GM12878 (cell line): ENCODE data around the gene CD79A. TPM values are rescaled to one million over a fixed set of nuclear protein-coding genes. Genes with fewer than 3 reads are reported as not detected.

Experiments used
- BCL11A ChIP-seq: IDR thresholded peaks from 2 replicates; pipeline ENCODE4 v1.6.1; 2011; ENCODE audit warnings: low read depth, low read length
- CEBPZ ChIP-seq: fragments of 150-350 bp; IDR thresholded peaks from 2 replicates; pipeline ENCODE4 v1.6.1; 2016; ENCODE audit warnings: low read depth, low read length
- CHD1 ChIP-seq: IDR thresholded peaks from 2 replicates; pipeline ENCODE4 v1.6.1; 2012; ENCODE audit warnings: low read depth, low read length, improper control_type of control experiment
- CHD4 ChIP-seq: fragments of 200-600 bp; sonication (generic); IDR thresholded peaks from 2 replicates; pipeline ENCODE4 v1.6.1; 2016; ENCODE audit warnings: mild to moderate bottlenecking
- EGR1 ChIP-seq, 2 experiments: IDR thresholded peaks; 1 replicate in 1 of 2; 2 replicates in 1 of 2; pipeline ENCODE4 v1.6.1; 2011 to 2012; ENCODE audit warnings: low read depth in 2 of 2, low read length in 2 of 2, borderline replicate concordance in 1 of 2, mild to moderate bottlenecking in 1 of 2, moderate library complexity in 1 of 2
- FOXK2 ChIP-seq: fragments of 450-650 bp; IDR thresholded peaks from 2 replicates; pipeline ENCODE4 v1.6.1; 2017; ENCODE audit warnings: mild to moderate bottlenecking, moderate library complexity
- GATAD2B ChIP-seq: fragments of 450-650 bp; conservative IDR thresholded peaks from 2 replicates; pipeline ENCODE4 v1.6.1; 2017; ENCODE audit warnings: low read depth, mild to moderate bottlenecking, moderate library complexity
- HDAC6 ChIP-seq: fragments of 200-600 bp; sonication (generic); IDR thresholded peaks from one replicate; pipeline ENCODE4 v1.8.0; 2017; ENCODE audit warnings: antibody characterized with exemption; ENCODE audit not compliant: unreplicated experiment
- MEF2B ChIP-seq: fragments of 450-650 bp; IDR thresholded peaks from 2 replicates; pipeline ENCODE4 v1.6.1; 2018; ENCODE audit warnings: mild to moderate bottlenecking, moderate library complexity; ENCODE audit not compliant: partially characterized antibody, poor library complexity, severe bottlenecking
- MLLT1 ChIP-seq: fragments of 450-650 bp; IDR thresholded peaks from 2 replicates; pipeline ENCODE4 v1.6.1; 2016; ENCODE audit warnings: mild to moderate bottlenecking
- MYB ChIP-seq: fragments of 150-350 bp; IDR thresholded peaks from 2 replicates; pipeline ENCODE4 v1.6.1; 2014; ENCODE audit warnings: mild to moderate bottlenecking, low read depth, low read length, borderline replicate concordance
- NFYB ChIP-seq: IDR thresholded peaks from 2 replicates; pipeline ENCODE4 v1.6.1; 2011; ENCODE audit warnings: low read depth, mild to moderate bottlenecking, low read length, improper control_type of control experiment, moderate library complexity; ENCODE audit not compliant: insufficient read depth
- PAX5 ChIP-seq: IDR thresholded peaks from 2 replicates; pipeline ENCODE4 v1.6.1; 2011; ENCODE audit warnings: low read depth, low read length, borderline replicate concordance
- RAD21 ChIP-seq: IDR thresholded peaks from 2 replicates; pipeline ENCODE4 v1.6.1; 2011; ENCODE audit warnings: mild to moderate bottlenecking, low read depth, low read length, moderate library complexity; ENCODE audit not compliant: insufficient read depth
- RUNX3 ChIP-seq: IDR thresholded peaks from 2 replicates; pipeline ENCODE4 v1.6.1; 2012; ENCODE audit warnings: low read length, inconsistent platforms
- SMARCA5 ChIP-seq: fragments of 450-650 bp; IDR thresholded peaks from 2 replicates; pipeline ENCODE4 v1.6.1; 2017; ENCODE audit warnings: mild to moderate bottlenecking
- SP1 ChIP-seq: IDR thresholded peaks from one replicate; pipeline ENCODE4 v1.6.1; 2011; ENCODE audit warnings: low read depth, low read length
- SPI1 ChIP-seq: IDR thresholded peaks from 2 replicates; pipeline ENCODE4 v1.6.1; 2011; ENCODE audit warnings: low read depth, mild to moderate bottlenecking, low read length, moderate library complexity, borderline replicate concordance; ENCODE audit not compliant: insufficient read depth
- SUZ12 ChIP-seq: fragments of 200-600 bp; sonication (generic); IDR thresholded peaks from one replicate; pipeline ENCODE4 v1.6.1; 2018; ENCODE audit warnings: antibody characterized with exemption, mild to moderate bottlenecking; ENCODE audit not compliant: unreplicated experiment
- TAF1 ChIP-seq: IDR thresholded peaks from 2 replicates; pipeline ENCODE4 v1.6.1; 2011; ENCODE audit warnings: mild to moderate bottlenecking, low read depth, low read length, borderline replicate concordance
- TCF12 ChIP-seq: IDR thresholded peaks from 2 replicates; pipeline ENCODE4 v1.6.1; 2011; ENCODE audit warnings: low read depth, mild to moderate bottlenecking, low read length
- ZBTB11 ChIP-seq: fragments of 450-650 bp; formaldehyde crosslinking; IDR thresholded peaks from 2 replicates; pipeline ENCODE4 v1.5.0; 2022; ENCODE audit warnings: mild to moderate bottlenecking, missing genetic modification characterization
- ZNF207 ChIP-seq: fragments of 450-650 bp; IDR thresholded peaks from 2 replicates; pipeline ENCODE4 v1.6.1; 2014; ENCODE audit warnings: antibody characterized with exemption, mild to moderate bottlenecking, borderline replicate concordance
- polyA plus RNA-seq, 11 experiments: library from polyadenylated mRNA; depleted of rRNA in 4 of 11; unstranded in 6 of 11; stranded (reverse) in 5 of 11; fragments of >200 nt; fragmentation: Nextera tagmentation in 4 of 11; fragmentation: Illumina TruSeq in 1 of 11; extraction: Ambion mirVana in 4 of 11; extraction: Trizol in 1 of 11; gene quantifications; 1 replicate in 1 of 11; 2 replicates in 10 of 11; pipeline versions ENCODE4 v1.2.1 to v1.2.3, GENCODE V29; 2011 to 2016; ENCODE audit warnings: inconsistent platforms in 2 of 11, missing spikeins in 2 of 11, low read depth in 1 of 11
- total RNA-seq, 4 experiments: library from RNA; depleted of rRNA in 3 of 4; stranded (reverse); fragments of >200 nt in 3 of 4; fragmentation: Illumina TruSeq in 1 of 4; extraction: Trizol in 1 of 4; gene quantifications; 2 replicates each; pipeline versions ENCODE4 v1.2.1 to v1.2.3, GENCODE V29; 2013 to 2021

CD79A gene
- total and polyA plus RNA-seq, 10 of the 15 experiments (the other 5 are each of a cell fraction or from before 2014, with no cell fraction given): 38.8 to 414 (median 282) TPM

GRCh38 chr19:41871573-41872383, 5.3 kb upstream of the CD79A start (continued):
- TF ChIP-seq MLLT1 (no peak), MEF2B (peak; percentile 91), SP1 (peak; percentile 72), EGR1 (IDR thresholded peaks at IDR 0.05; ENCODE audit: borderline replicate concordance in 1 of 2, low read depth in 2 of 2, low read length in 2 of 2) (peak in 1 of 2 experiments; percentile 80; a peak in 2 of 3 replicates), HDAC6 (no peak), SMARCA5 (no peak; the same call in 1 of the 2 replicates), CHD1 (no peak), FOXK2 (no peak), GATAD2B (0 out of 2 replicates have a peak, but pooled peaks have one; percentile 88), CHD4 (no peak), NFYB (no peak), CEBPZ (no peak), RAD21 (no peak), PAX5 (peak; percentile 69), BCL11A (peak; percentile 69; the same call in 1 of the 2 replicates), TCF12 (peak; percentile 64; the same call in 1 of the 2 replicates), RUNX3 (peak; percentile 91), SPI1 (peak; percentile 22), SUZ12 (no peak), MYB (no peak), TAF1 (no peak), ZBTB11 (no peak), ZNF207 (no peak)
